ENCODE measurements around the gene ANKRD22. TPM values are rescaled to one million over a fixed set of nuclear protein-coding genes. Genes with fewer than 3 reads are reported as not detected.
A peak's percentile ranks its signal among the peaks of the same experiment; 100 is the strongest.
"Not testable (repeated sequence)": the region's sequence is repeated elsewhere in the genome, so short reads cannot be mapped to it uniquely, and the experiment has no call there.

ANKRD22 gene
- total RNA-seq, 1 donor from 2014 or later = not detected

DNA sequence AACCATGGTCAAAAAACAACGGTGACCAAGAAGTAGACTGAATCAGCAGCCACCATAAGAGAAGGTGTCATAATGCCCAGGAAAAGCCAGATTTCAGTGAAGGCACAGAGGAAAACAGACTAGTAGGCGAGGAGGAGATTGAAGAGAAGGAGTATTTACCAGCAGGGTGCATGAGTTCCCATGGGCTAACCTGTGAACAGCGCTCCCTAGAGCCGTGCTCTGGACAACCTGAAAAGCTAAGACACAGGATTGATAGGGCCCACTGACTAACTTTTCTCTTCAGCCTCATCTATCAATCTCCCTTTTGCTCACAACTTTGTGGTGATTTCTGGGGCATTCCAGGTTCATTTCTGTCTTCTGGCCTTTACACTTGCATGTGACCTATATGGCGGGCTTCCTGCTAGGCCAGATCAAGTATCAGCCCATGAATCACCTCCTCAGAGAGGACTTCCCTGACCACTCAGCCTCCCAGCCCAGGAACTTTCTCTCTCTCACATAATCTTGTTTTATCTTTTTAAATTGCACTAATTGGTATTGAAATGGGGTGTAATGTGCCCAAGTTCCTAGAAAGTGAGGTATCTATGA, 12.8 kb downstream of the ANKRD22 start:
- no peaks in the 10 kb centered on the region for H3K36me3 Mint-ChIP-seq (ENCODE audit: low read depth)
- no peak for DNase-seq
- intact Hi-C loops (cut with micrococcal nuclease) = loop anchor here (5.0 kb wide), 3 partner anchors 153 to 378 kb away; partner anchors contain the start of gene FAS
- H3K27me3 Mint-ChIP-seq = peaks cover 5% of the 10 kb centered on the region
- H3K9me3 Mint-ChIP-seq = no peaks in the 10 kb centered on the region
- no peak overlapping the region for H3K4me3 Mint-ChIP-seq
- H3K27ac Mint-ChIP-seq = no peak overlapping the region
- peaks cover 14% of the 10 kb centered on the region for H3K4me1 Mint-ChIP-seq

DNA sequence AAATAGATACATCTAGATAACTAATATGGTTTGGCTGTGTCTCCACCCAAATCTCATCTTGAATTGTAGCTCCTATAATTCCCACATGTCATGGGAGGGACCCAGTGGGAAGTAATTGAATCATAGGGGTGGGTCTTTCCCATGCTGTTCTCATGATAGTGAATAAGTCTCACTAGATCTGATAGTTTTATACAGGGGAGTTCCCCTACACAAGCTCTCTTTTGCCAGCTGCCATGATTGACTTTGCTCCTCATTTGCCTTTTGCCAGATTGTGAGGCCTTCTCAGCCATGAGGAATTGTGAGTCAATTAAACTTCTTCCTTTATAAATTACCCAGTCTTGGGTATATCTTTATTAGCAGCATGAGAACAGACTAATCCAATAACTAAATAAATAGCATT, 14.0 kb downstream of the ANKRD22 start:
- H3K9me3 Mint-ChIP-seq, H3K27me3 Mint-ChIP-seq: not testable (repeated sequence)
- intact Hi-C loops (cut with micrococcal nuclease) = loop anchor here (5.0 kb wide), 3 partner anchors 155 to 380 kb away; partner anchors contain the start of gene FAS

DNA sequence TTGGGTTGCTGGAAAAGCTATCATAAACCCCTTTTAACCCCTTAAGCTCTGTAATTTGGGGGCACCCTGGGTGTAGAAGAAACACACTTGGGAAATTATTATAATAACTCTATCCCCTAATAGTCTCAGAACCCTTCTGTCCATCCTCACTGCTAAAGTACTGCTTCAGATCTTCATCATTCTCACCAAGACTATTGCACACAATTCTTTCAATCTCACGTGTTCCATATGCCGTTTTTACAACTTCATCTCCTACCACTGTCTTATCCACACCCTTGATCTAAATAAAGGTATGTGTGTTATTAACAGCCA, 15.8 kb downstream of the ANKRD22 start:
- peaks cover 27% of the 10 kb centered on the region for H3K4me1 Mint-ChIP-seq
- intact Hi-C loops (cut with micrococcal nuclease) = loop anchor here (1.0 to 5.0 kb wide), 8 partner anchors 11 to 381 kb away; partner anchors contain the start of genes FAS and STAMBPL1
- DNase-seq = no peak
- no peaks in the 10 kb centered on the region for H3K9me3 Mint-ChIP-seq
- H3K27ac Mint-ChIP-seq = no peak overlapping the region
- H3K36me3 Mint-ChIP-seq (ENCODE audit: low read depth) = no peaks in the 10 kb centered on the region
- no peak overlapping the region for H3K4me3 Mint-ChIP-seq
- no peaks in the 10 kb centered on the region for H3K27me3 Mint-ChIP-seq

More for the DNA sequence above, 14.0 kb downstream of the ANKRD22 start:
- peaks cover 25% of the 10 kb centered on the region for H3K4me1 Mint-ChIP-seq
- H3K36me3 Mint-ChIP-seq (ENCODE audit: low read depth); DNase-seq; H3K4me3 Mint-ChIP-seq; H3K27ac Mint-ChIP-seq: not testable (repeated sequence)

DNA sequence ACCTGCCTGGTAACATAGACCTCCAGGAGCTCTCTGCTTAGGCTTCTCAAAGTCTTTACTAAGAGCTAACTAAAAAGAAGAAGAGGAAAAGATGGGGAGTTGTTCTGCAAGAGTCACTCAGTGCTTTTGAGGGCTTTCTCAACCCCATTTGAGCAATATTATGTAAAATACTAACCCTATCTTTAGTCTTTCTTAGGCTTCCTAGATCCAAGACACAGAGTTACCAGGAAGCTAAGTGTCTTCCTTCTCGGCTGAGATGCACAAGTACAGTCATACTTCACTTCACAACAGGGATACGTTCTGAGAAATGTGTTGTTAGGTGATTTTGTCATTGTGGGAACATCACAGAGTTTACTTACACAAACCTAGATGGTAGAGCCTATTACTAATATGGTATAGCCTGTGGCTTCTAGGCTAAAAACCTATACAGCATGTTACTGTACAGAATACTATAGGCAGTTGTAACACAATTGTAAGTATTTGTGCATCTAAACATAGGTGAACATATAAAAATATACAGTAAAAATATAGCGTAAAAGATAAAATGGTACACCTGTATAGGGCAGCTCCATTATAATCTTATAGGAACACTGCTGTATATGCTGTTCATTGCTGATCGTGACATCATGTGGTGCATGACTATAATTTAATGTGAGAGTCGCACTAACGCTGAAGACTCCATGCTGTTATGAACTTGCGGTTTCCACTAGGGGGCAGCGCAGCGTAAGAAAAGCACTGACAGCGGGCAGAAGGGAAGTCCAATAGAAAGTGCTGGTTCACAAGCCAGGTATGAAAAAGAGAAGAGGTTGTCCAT, 16.3 kb downstream of the ANKRD22 start:
- intact Hi-C loops (cut with micrococcal nuclease) = loop anchor here (1.0 to 5.0 kb wide), 8 partner anchors 10 to 382 kb away; partner anchors contain the start of genes FAS and STAMBPL1
- Mint-ChIP-seq H3K36me3 (ENCODE audit: low read depth) (no peaks in the 10 kb centered on the region), H3K27ac (no peak overlapping the region), H3K27me3 (no peaks in the 10 kb centered on the region), H3K4me3 (no peak overlapping the region), H3K4me1 (peaks cover 31% of the 10 kb centered on the region), H3K9me3 (no peaks in the 10 kb centered on the region)
- DNase-seq = peak; percentile 96

DNA sequence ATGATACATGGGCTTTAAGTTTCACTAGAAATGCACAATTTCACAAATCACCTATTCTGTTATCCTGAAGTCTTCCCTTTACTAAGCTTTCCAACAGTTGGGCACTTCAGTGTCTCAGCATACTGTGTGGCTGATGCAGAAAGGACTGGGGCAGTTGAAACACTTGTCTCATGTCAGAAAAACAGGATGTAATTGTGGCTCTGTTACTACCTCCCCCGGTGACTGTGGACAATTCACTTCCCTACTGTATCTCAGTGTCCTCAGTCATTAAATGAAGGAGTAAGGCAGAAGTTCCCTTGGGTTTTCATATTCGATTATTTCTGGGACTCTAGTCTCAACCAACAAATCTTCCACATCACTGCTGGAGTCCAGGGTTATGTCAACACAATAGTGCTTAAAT, 17.9 kb downstream of the ANKRD22 start:
- peaks cover under 1% of the 10 kb centered on the region for H3K9me3 Mint-ChIP-seq
- DNase-seq = peak; percentile 70
- no peaks in the 10 kb centered on the region for H3K27me3 Mint-ChIP-seq
- H3K4me1 Mint-ChIP-seq = peaks cover 34% of the 10 kb centered on the region
- intact Hi-C loops (cut with micrococcal nuclease) = loop anchor here (2.0 kb wide), 1 partner anchor 31 kb away; no protein-coding TSS in a partner anchor
- no peaks in the 10 kb centered on the region for H3K36me3 Mint-ChIP-seq (ENCODE audit: low read depth)
- no peak overlapping the region for H3K4me3 Mint-ChIP-seq
- H3K27ac Mint-ChIP-seq = peak overlapping the region; percentile 75

DNA sequence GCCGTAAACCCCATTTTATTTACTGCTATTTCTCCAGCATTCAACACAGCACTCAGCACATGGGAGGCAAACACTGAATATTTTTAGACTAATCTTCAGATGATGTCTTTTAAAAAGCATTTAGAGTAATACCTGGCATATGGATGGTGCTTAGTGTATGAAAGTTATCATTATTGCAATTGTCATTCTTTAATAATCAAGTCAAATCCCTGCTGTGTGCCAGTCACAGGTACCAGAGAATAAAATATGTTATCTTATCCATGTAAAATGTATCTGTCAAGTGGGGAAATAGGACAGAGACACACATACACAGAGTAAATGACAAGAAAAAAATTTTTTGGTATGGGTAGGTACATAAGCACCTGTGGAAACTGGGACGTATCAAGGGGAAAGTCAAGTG, 18.5 kb downstream of the ANKRD22 start:
- Mint-ChIP-seq H3K27me3 (no peaks in the 10 kb centered on the region), H3K27ac (peak overlapping the region; percentile 9), H3K9me3 (peaks cover 4% of the 10 kb centered on the region), H3K4me3 (no peak overlapping the region), H3K36me3 (ENCODE audit: low read depth) (no peaks in the 10 kb centered on the region), H3K4me1 (peaks cover 40% of the 10 kb centered on the region)
- intact Hi-C loops (cut with micrococcal nuclease) = no loop called here
- no peak for DNase-seq

DNA sequence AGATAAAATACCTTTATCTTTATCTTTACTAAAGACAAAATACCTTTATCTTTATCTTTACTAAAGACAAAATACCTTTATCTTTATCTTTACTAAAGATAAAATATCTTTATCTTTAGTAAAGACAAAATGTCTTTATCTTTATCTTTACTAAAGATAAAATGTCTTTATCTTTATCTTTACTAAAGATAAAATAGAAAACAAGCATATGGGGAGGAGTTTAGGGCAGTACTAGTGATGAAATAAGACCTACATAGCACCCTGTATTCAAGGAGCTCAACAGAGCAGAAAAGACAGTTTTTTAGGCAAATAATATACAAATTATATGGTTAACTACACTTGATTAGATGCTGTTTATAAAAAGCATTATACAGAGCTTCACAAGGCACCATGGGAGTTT, 19.3 kb downstream of the ANKRD22 start:
- no peak for DNase-seq
- no peak overlapping the region for H3K4me3 Mint-ChIP-seq
- no peaks in the 10 kb centered on the region for H3K36me3 Mint-ChIP-seq (ENCODE audit: low read depth)
- peaks cover 46% of the 10 kb centered on the region for H3K4me1 Mint-ChIP-seq
- H3K9me3 Mint-ChIP-seq = peaks cover 4% of the 10 kb centered on the region
- no peak overlapping the region for H3K27ac Mint-ChIP-seq
- intact Hi-C loops (cut with micrococcal nuclease) = no loop called here
- no peaks in the 10 kb centered on the region for H3K27me3 Mint-ChIP-seq

DNA sequence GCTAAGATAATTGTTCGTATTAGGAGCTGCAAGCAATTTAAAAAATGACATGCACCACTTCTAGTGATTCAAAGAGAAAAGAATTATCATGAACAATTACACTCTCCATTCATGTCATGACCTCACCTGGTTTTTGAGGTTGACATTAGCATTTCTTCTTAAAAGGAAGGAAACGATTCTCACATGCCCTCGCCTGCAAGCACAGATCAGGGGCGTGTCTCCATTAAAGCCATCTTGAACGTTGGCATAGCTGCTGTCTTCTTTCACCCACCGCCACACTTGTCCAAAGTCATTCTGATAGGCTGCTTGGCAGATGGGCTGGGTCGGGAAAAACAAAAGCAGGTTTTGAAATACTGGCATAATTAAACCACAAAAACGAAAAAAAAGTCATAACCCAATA, 19.9 kb downstream of the ANKRD22 start:
- DNase-seq = peak; percentile 76
- H3K27ac Mint-ChIP-seq = no peak overlapping the region
- no peak overlapping the region for H3K4me3 Mint-ChIP-seq
- H3K27me3 Mint-ChIP-seq = no peaks in the 10 kb centered on the region
- H3K36me3 Mint-ChIP-seq (ENCODE audit: low read depth) = peaks cover 2% of the 10 kb centered on the region
- peaks cover 51% of the 10 kb centered on the region for H3K4me1 Mint-ChIP-seq
- intact Hi-C loops (cut with micrococcal nuclease) = no loop called here
- H3K9me3 Mint-ChIP-seq = peaks cover 4% of the 10 kb centered on the region

DNA sequence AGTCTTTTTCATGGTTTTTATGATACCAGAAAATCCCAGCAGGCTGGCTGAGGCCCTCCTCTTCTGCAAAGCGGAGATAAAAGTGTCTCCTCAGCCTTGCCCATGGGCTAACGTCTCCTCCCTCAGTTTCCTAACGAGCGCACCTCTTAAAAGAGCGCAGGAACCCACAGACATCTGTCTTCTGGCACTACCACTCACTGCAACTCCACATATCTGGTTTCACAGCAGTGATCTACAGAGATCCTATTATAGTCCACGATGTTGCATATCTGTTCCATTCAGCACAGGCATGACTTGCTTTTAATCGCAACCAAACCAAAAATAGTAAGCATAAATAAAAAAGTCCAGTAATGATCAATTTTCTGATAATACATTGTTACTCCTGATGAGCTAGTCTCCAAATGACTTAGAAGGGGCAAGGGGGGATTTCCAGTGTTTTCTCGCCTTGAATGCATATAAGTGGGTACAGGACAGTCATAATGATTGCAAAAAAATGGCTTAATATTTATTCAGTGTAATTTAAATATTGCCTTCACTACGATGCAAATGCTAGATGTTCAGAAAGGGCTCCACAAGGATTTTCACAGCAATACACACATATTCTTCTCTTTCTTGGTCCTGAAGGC, 20.9 kb downstream of the ANKRD22 start:
- Mint-ChIP-seq H3K36me3 (ENCODE audit: low read depth) (peaks cover 7% of the 10 kb centered on the region), H3K4me3 (no peak overlapping the region), H3K27ac (no peak overlapping the region), H3K4me1 (peaks cover 58% of the 10 kb centered on the region), H3K27me3 (no peaks in the 10 kb centered on the region), H3K9me3 (peaks cover 4% of the 10 kb centered on the region)
- intact Hi-C loops (cut with micrococcal nuclease) = no loop called here
- no peak for DNase-seq

DNA sequence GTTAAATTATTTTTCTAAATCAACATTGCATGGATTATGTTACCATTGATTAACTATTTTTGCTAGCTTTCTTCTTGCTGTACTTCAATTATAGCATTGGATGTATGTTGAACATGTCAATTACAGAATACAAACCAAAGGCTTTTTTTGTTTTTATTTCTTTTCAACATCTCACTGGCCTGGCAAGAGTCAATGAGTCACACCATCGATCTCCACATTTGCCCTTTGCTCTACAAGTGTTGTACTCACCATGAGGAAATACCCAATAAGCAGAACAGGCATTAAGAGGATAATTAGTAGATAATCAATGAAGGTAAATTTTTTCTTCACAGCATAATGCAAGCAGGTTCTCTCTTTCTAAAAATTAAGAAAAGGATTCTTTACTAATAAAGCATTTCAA, 23.3 kb downstream of the ANKRD22 start:
- Mint-ChIP-seq H3K4me3 (no peak overlapping the region), H3K36me3 (ENCODE audit: low read depth) (peaks cover 10% of the 10 kb centered on the region), H3K27ac (no peak overlapping the region), H3K27me3 (no peaks in the 10 kb centered on the region), H3K4me1 (peaks cover 65% of the 10 kb centered on the region), H3K9me3 (peaks cover 4% of the 10 kb centered on the region)
- no peak for DNase-seq
- intact Hi-C loops (cut with micrococcal nuclease) = loop anchor here (10.0 kb wide), 2 partner anchors 244 to 336 kb away; partner anchors contain the start of genes LIPJ and RNLS

DNA sequence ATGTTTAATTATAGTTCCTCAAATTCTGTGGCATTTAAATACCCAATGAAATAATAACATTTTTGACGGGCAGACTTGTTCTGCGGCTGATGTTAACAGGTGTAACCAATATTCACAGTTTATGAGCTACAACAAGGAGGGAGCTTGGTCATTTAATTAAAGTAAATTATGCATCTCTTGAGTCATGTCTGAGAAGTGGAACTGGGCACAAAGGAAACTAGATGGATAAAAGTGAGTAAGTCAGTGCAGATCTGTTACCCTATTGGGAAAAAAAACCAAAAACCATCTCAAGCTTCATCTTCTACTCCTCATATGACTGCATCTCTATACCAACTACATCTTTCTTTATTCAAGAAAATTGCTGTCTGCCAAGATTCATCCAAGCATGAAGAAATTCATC, 24.0 kb downstream of the ANKRD22 start:
- peaks cover 4% of the 10 kb centered on the region for H3K9me3 Mint-ChIP-seq
- no peak for DNase-seq
- H3K27ac Mint-ChIP-seq = no peak overlapping the region
- peaks cover 10% of the 10 kb centered on the region for H3K36me3 Mint-ChIP-seq (ENCODE audit: low read depth)
- intact Hi-C loops (cut with micrococcal nuclease) = loop anchor here (10.0 kb wide), 2 partner anchors 243 to 337 kb away; partner anchors contain the start of genes LIPJ and RNLS
- H3K4me3 Mint-ChIP-seq = no peak overlapping the region
- no peaks in the 10 kb centered on the region for H3K27me3 Mint-ChIP-seq
- peaks cover 59% of the 10 kb centered on the region for H3K4me1 Mint-ChIP-seq

DNA sequence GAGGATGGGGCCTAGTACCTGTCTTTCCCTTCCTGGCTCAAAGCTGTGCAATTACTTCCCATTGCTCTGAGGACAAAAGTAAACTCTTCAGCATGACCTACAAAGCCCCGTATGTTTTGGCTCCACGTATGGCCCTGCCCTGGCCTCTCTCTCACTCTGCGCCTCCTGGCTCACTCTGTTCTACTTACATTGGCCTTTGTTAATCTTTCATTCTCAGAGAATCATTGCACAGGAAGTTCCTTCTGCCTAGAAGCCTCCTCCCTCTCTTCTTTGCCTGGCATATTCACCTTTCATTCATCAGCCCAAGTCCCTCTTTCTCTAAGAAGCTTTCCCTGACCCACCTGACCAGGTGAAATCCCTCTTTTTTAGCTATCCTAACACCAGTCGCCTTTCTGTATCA, 25.3 kb downstream of the ANKRD22 start:
- intact Hi-C loops (cut with micrococcal nuclease) = loop anchor here (10.0 kb wide), 2 partner anchors 242 to 338 kb away; partner anchors contain the start of genes LIPJ and RNLS
- Mint-ChIP-seq H3K27ac (peak overlapping the region; percentile 73), H3K4me3 (peak overlapping the region; percentile 41), H3K9me3 (peaks cover 4% of the 10 kb centered on the region), H3K4me1 (peaks cover 53% of the 10 kb centered on the region), H3K27me3 (no peaks in the 10 kb centered on the region), H3K36me3 (ENCODE audit: low read depth) (peaks cover 10% of the 10 kb centered on the region)
- DNase-seq = peak; percentile 65

DNA sequence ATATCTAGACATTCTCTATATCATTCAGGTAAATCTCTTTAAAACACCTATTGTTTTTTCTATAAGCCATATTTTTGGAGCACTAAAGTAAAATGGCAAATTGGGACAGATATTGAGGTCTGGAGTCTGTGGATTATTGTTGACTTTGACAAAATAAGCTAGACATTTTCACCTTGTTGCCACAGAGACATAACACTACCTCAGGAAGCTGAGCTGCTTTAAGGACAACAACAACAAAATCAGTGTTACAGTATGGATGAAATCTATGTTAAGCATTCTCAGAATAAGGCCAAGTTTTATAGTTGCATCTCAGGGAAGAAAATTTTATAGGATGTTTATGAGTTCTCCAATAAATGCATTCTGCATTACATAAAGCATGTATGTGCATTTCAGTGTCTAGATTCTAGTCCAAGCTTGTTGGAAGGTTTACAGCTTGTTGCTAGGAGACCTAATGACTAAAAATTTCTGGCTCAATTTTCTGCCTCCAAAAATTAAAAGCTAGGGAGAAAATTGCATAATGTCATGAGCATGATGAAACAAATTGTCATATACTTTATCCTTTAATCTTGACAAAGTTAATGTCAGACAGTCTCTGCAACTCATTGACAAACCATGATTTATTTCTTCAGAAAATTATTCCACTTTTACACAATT, 30.8 kb downstream of the ANKRD22 start:
- Mint-ChIP-seq H3K4me3 (no peak overlapping the region), H3K4me1 (peaks cover 19% of the 10 kb centered on the region), H3K36me3 (ENCODE audit: low read depth) (peaks cover 3% of the 10 kb centered on the region), H3K27me3 (peaks cover 10% of the 10 kb centered on the region), H3K9me3 (no peaks in the 10 kb centered on the region), H3K27ac (no peak overlapping the region)
- no peak for DNase-seq
- intact Hi-C loops (cut with micrococcal nuclease) = loop anchor here (10.0 kb wide), 2 partner anchors 236 to 344 kb away; partner anchors contain the start of genes LIPJ and RNLS
